H9 (cell line): ENCODE measurements around the gene ZFP91. TPM values are rescaled to one million over a fixed set of nuclear protein-coding genes. Genes with fewer than 3 reads are reported as not detected.

Source experiments
- DNase-seq: peaks from one replicate; pipeline ENCODE4 v3.0.0-alpha.2; 2017
- H2AFZ ChIP-seq: one replicate; pipeline ENCODE4 v1.6.1; 2013; ENCODE audit warnings: mild to moderate bottlenecking, low read length, control low read depth, moderate library complexity
- H2AK5ac ChIP-seq: 2 replicates; pipeline ENCODE4 v1.6.1; 2013; ENCODE audit warnings: low read length, control low read depth, mixed read lengths; ENCODE audit not compliant: insufficient read length
- H2BK120ac ChIP-seq: one replicate; pipeline ENCODE4 v1.6.1; 2013; ENCODE audit warnings: low read depth, mild to moderate bottlenecking, low read length, control low read depth, inconsistent platforms; ENCODE audit not compliant: poor library complexity, severe bottlenecking
- H2BK12ac ChIP-seq: 2 replicates; pipeline ENCODE4 v1.6.1; 2013; ENCODE audit warnings: low read length, control low read depth, mixed read lengths, low read depth; ENCODE audit not compliant: insufficient read length
- H2BK15ac ChIP-seq: 2 replicates; pipeline ENCODE4 v1.6.1; 2013; ENCODE audit warnings: low read depth, low read length, control low read depth
- H2BK20ac ChIP-seq: one replicate; pipeline ENCODE4 v1.6.1; 2013; ENCODE audit warnings: low read depth, mild to moderate bottlenecking, low read length, control low read depth, inconsistent platforms; ENCODE audit not compliant: poor library complexity, severe bottlenecking
- H2BK5ac ChIP-seq: 2 replicates; pipeline ENCODE4 v1.6.1; 2013; ENCODE audit warnings: low read length, control low read depth, mixed read lengths; ENCODE audit not compliant: insufficient read length
- H3K14ac ChIP-seq: 2 replicates; pipeline ENCODE4 v1.6.1; 2013; ENCODE audit warnings: low read length, control low read depth; ENCODE audit not compliant: insufficient read depth
- H3K18ac ChIP-seq: 2 replicates; pipeline ENCODE4 v1.6.1; 2013; ENCODE audit warnings: low read depth, mild to moderate bottlenecking, mixed read lengths, low read length, control low read depth; ENCODE audit not compliant: insufficient read length
- H3K23ac ChIP-seq: 2 replicates; pipeline ENCODE4 v1.6.1; 2013; ENCODE audit warnings: low read length, control low read depth, mixed read lengths, low read depth; ENCODE audit not compliant: insufficient read length
- H3K23me2 ChIP-seq: 2 replicates; pipeline ENCODE4 v1.6.1; 2013; ENCODE audit warnings: low read depth, mild to moderate bottlenecking, mixed read lengths, low read length, control low read depth; ENCODE audit not compliant: insufficient read length, poor library complexity, severe bottlenecking
- H3K27ac ChIP-seq: 2 replicates; pipeline ENCODE4 v1.5.1; 2013; ENCODE audit warnings: low read length, control low read depth, mixed read lengths, low read depth; ENCODE audit not compliant: insufficient read length
- H3K27me3 ChIP-seq: 2 replicates; pipeline ENCODE4 v1.6.1; 2013; ENCODE audit warnings: low read length, control low read depth, inconsistent platforms; ENCODE audit not compliant: insufficient read depth
- H3K4ac ChIP-seq: 2 replicates; pipeline ENCODE4 v1.6.1; 2013; ENCODE audit warnings: low read depth, mild to moderate bottlenecking, control low read depth, inconsistent platforms, low read length, moderate library complexity
- H3K4me1 ChIP-seq: 2 replicates; pipeline ENCODE4 v1.6.1; 2013; ENCODE audit warnings: low read length, control low read depth, inconsistent platforms; ENCODE audit not compliant: insufficient read depth
- H3K4me2 ChIP-seq: 2 replicates; pipeline ENCODE4 v1.6.1; 2013; ENCODE audit warnings: low read length, control low read depth, mixed read lengths; ENCODE audit not compliant: insufficient read length, insufficient read depth
- H3K56ac ChIP-seq: 2 replicates; pipeline ENCODE4 v1.6.1; 2013; ENCODE audit warnings: low read depth, mild to moderate bottlenecking, mixed read lengths, low read length, control low read depth; ENCODE audit not compliant: insufficient read length
- H3K79me1 ChIP-seq: 2 replicates; pipeline ENCODE4 v1.6.1; 2013; ENCODE audit warnings: low read depth, mild to moderate bottlenecking, moderate library complexity, low read length, control low read depth, inconsistent platforms; ENCODE audit not compliant: insufficient read depth, poor library complexity, severe bottlenecking
- H3K79me2 ChIP-seq: 2 replicates; pipeline ENCODE4 v1.6.1; 2013; ENCODE audit warnings: low read length, control low read depth, inconsistent platforms; ENCODE audit not compliant: insufficient read depth
- H3K9ac ChIP-seq: 2 replicates; pipeline ENCODE4 v1.6.1; 2013; ENCODE audit warnings: low read length, control low read depth, mixed read lengths; ENCODE audit not compliant: insufficient read length; ENCODE audit errors: extremely low read depth
- H3K9me3 ChIP-seq: one replicate; pipeline ENCODE4 v1.6.1; 2013; ENCODE audit warnings: low read depth, low read length, inconsistent platforms; ENCODE audit not compliant: control insufficient read depth
- H3T11ph ChIP-seq: one replicate; pipeline ENCODE4 v1.6.1; 2013; ENCODE audit warnings: mild to moderate bottlenecking, low read length, control low read depth, inconsistent platforms
- H4K20me1 ChIP-seq: one replicate; pipeline ENCODE4 v1.6.1; 2013; ENCODE audit not compliant: control insufficient read depth, insufficient read length, insufficient read depth
- H4K5ac ChIP-seq: 2 replicates; pipeline ENCODE4 v1.6.1; 2013; ENCODE audit warnings: low read depth, mild to moderate bottlenecking, mixed read lengths, low read length, control low read depth; ENCODE audit not compliant: insufficient read length
- H4K8ac ChIP-seq: replicated peaks from 2 replicates; pipeline ENCODE4 v1.6.1; 2013; ENCODE audit warnings: low read length, control low read depth, mixed read lengths, low read depth; ENCODE audit not compliant: insufficient read length
- H4K91ac ChIP-seq: 2 replicates; pipeline ENCODE4 v1.6.1; 2013; ENCODE audit warnings: low read depth, mild to moderate bottlenecking, moderate library complexity, mixed read lengths, low read length, control low read depth; ENCODE audit not compliant: insufficient read length
- H3K27ac Mint-ChIP-seq, 3 experiments: 2 replicates in 2 of 3; 3 replicates in 1 of 3; pipeline ENCODE4 v1.8.0; 2020 to 2021; ENCODE audit warnings: mixed read lengths in 3 of 3, mild to moderate bottlenecking in 1 of 3, moderate library complexity in 1 of 3
- H3K27me3 Mint-ChIP-seq: 2 replicates; pipeline ENCODE4 v1.8.0; 2021; ENCODE audit warnings: low read depth, mild to moderate bottlenecking, moderate library complexity, mixed read lengths
- H3K36me3 Mint-ChIP-seq, 3 experiments: 2 replicates in 2 of 3; 3 replicates in 1 of 3; pipeline ENCODE4 v1.8.0; 2020 to 2021; ENCODE audit warnings: low read depth in 3 of 3, mixed read lengths in 3 of 3; ENCODE audit not compliant: insufficient read depth in 1 of 3
- H3K4me1 Mint-ChIP-seq, 2 experiments: 2 replicates each; pipeline ENCODE4 v1.8.0; 2020; ENCODE audit warnings: mixed read lengths in 2 of 2
- H3K4me3 Mint-ChIP-seq, 2 experiments: 2 replicates in 1 of 2; 3 replicates in 1 of 2; pipeline ENCODE4 v1.8.0; 2020 to 2021; ENCODE audit warnings: mild to moderate bottlenecking in 2 of 2, mixed read lengths in 2 of 2, moderate library complexity in 1 of 2
- H3K9me3 Mint-ChIP-seq, 2 experiments: 2 replicates in 1 of 2; 3 replicates in 1 of 2; pipeline ENCODE4 v1.8.0; 2020; ENCODE audit warnings: mild to moderate bottlenecking in 2 of 2, mixed read lengths in 2 of 2, moderate library complexity in 1 of 2
- CTCF ChIP-seq: fragments of 200-600 bp; sonication (generic); conservative IDR thresholded peaks from 3 replicates; pipeline ENCODE4 v1.8.0; 2021; ENCODE audit warnings: antibody characterized with exemption, mild to moderate bottlenecking
- WGBS: extraction: QIAGEN DNeasy Blood & Tissue Kit; methylation state at CpG from one replicate; pipeline ENCODE4 v1.1.7; 2013; ENCODE audit warnings: missing lambda C conversion rate, low lambda C conversion rate, mixed read lengths; ENCODE audit not compliant: insufficient read length; ENCODE audit errors: extremely low coverage; 5-methylcytosine and 5-hydroxymethylcytosine counted together
- total RNA-seq: library from RNA; stranded (reverse); gene quantifications from 2 replicates; pipeline ENCODE4 v1.2.1, GENCODE V29; 2021

ZFP91 gene
- total RNA-seq, 1 experiment from 2014 or later: 32.9 TPM

- H3K23ac ChIP-seq: no peak overlapping the region
- no peak overlapping the region for H4K8ac ChIP-seq
- H3K56ac ChIP-seq: no peak overlapping the region
- no peak overlapping the region for H3K9ac ChIP-seq
- WGBS: no CpG with 5 or more reads among the region's 6 CpGs
- H4K91ac ChIP-seq: no peak overlapping the region
- no peak overlapping the region for H2BK20ac ChIP-seq
- no peak overlapping the region for H3T11ph ChIP-seq
- no peak overlapping the region for H3K18ac ChIP-seq
- H2BK120ac ChIP-seq: no peak overlapping the region
- peaks cover 0 to 2% of the 10 kb centered on the region in 2 experiments; a peak in 2 of 5 replicates for H3K9me3 Mint-ChIP-seq
- H2BK12ac ChIP-seq: no peak overlapping the region
- no peak overlapping the region for H2BK15ac ChIP-seq
- no peaks in the 10 kb centered on the region for H3K27me3 ChIP-seq
- no peaks in the 10 kb centered on the region for H3K9me3 ChIP-seq
- H3K4me1 Mint-ChIP-seq: no peaks in the 10 kb centered on the region
- no peak overlapping the region for H2AFZ ChIP-seq
- H3K27me3 Mint-ChIP-seq: peaks cover 2% of the 10 kb centered on the region
- no peaks in the 10 kb centered on the region for H3K36me3 Mint-ChIP-seq
- H3K79me2 ChIP-seq: no peaks in the 10 kb centered on the region
- no peak for TF ChIP-seq CTCF
- H4K20me1 ChIP-seq: no peaks in the 10 kb centered on the region
- H2AK5ac ChIP-seq: no peak overlapping the region
- DNase-seq: no peak
- H3K4me2 ChIP-seq: no peak overlapping the region
- H4K5ac ChIP-seq: no peak overlapping the region
- H3K27ac Mint-ChIP-seq: no peak overlapping the region
- no peak overlapping the region for H2BK5ac ChIP-seq
- no peak overlapping the region for H3K27ac ChIP-seq
- H3K4me1 ChIP-seq: no peaks in the 10 kb centered on the region
- no peak overlapping the region for H3K4me3 Mint-ChIP-seq
- no peaks in the 10 kb centered on the region for H3K79me1 ChIP-seq
- no peaks in the 10 kb centered on the region for H3K23me2 ChIP-seq
- H3K4ac ChIP-seq: no peak overlapping the region
- no peak overlapping the region for H3K14ac ChIP-seq
Measured at GRCh38 chr11:58639103-58639502, 60.2 kb downstream of the ZFP91 start.
